ENCODE measurements around the gene HAUS8.

DNA sequence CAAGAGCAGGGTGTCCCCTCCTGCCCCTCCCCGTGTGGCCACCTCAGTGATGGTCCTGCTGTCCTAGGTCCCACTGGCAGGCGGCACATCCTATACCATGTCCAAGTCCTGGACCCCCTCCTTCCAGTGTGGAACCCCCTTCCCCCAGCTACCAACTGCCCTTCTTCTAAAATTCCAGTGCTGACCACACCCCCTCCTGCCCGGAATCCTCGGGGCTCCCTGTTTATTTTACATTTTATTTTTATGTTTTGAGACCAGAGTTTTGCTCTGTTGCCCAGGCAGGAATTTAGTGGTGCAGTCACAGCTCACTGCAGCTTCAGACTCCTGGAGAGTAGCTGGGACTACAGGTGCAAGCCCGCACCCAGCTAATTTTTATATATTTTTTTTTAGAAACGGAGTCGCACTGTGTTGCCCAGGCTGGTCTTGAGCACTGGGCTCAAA, 47.7 kb downstream of the HAUS8 start:
- TF ChIP-seq CREM (IDR thresholded peaks at IDR 0.05; ENCODE audit: low read depth) (no peak), EP300 (IDR thresholded peaks at IDR 0.05; ENCODE audit: borderline replicate concordance in 1 of 2, control insufficient read depth in 1 of 2, low read depth in 2 of 2, low read length in 2 of 2) (no peak), STAT3 (IDR thresholded peaks at IDR 0.05; ENCODE audit: low read depth, low read length) (no peak), RFX5 (IDR thresholded peaks at IDR 0.05; ENCODE audit: low read depth, low read length) (no peak), ZNF384 (IDR thresholded peaks at IDR 0.05; ENCODE audit: borderline replicate concordance, low read depth, low read length) (no peak), YBX1 (IDR thresholded peaks at IDR 0.05) (no peak), EZH2 (IDR thresholded peaks at IDR 0.05; ENCODE audit: borderline replicate concordance, control insufficient read depth, low read depth, low read length) (no peak)
- TF ChIP-seq, protein P1, sequence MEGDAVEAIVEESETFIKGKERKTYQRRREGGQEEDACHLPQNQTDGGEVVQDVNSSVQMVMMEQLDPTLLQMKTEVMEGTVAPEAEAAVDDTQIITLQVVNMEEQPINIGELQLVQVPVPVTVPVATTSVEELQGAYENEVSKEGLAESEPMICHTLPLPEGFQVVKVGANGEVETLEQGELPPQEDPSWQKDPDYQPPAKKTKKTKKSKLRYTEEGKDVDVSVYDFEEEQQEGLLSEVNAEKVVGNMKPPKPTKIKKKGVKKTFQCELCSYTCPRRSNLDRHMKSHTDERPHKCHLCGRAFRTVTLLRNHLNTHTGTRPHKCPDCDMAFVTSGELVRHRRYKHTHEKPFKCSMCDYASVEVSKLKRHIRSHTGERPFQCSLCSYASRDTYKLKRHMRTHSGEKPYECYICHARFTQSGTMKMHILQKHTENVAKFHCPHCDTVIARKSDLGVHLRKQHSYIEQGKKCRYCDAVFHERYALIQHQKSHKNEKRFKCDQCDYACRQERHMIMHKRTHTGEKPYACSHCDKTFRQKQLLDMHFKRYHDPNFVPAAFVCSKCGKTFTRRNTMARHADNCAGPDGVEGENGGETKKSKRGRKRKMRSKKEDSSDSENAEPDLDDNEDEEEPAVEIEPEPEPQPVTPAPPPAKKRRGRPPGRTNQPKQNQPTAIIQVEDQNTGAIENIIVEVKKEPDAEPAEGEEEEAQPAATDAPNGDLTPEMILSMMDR (IDR thresholded peaks at IDR 0.05 in 2 of 3, conservative IDR thresholded peaks at IDR 0.05 in 1 of 3; ENCODE audit: control insufficient read depth in 2 of 3, extremely low read depth in 1 of 3, insufficient read depth in 1 of 3, low read depth in 3 of 3, low read length in 3 of 3): no peak
